GM13977 (cell line): ENCODE measurements around the gene VRTN.
"Not testable (repeated sequence)": the region's sequence is repeated elsewhere in the genome, so short reads cannot be mapped to it uniquely, and the experiment has no call there.

Experiments used
- DNase-seq: peaks from one replicate; pipeline ENCODE4 v3.0.0; 2012; ENCODE audit warnings: low spot score
- CTCF ChIP-seq: IDR thresholded peaks from 2 replicates; pipeline ENCODE4 v1.5.1; 2012; ENCODE audit warnings: mild to moderate bottlenecking, control low read depth; ENCODE audit not compliant: insufficient read depth; ENCODE audit errors: extremely low read depth, missing control alignments
- in situ Hi-C: fragments of 300-500 bp; cut with MboI; formaldehyde crosslinking; loops from one replicate; pipeline ENCODE4 v1.12.0; 2022; ENCODE audit warnings: low sequenced_read_pairs, low pct_unique_long_range_greater_than_20kb, mixed read lengths, inconsistent platforms; ENCODE audit not compliant: unreplicated experiment

Gene VRTN

GRCh38 chr14:74377976-74378690 lies 29.9 kb downstream of the VRTN start:
- DNase-seq: no peak
- in situ Hi-C loops: no loop called here
- TF ChIP-seq CTCF: no peak

GRCh38 chr14:74380172-74380571 lies 31.9 kb downstream of the VRTN start:
- DNase-seq: no peak
- no peak for TF ChIP-seq CTCF
- in situ Hi-C loops: no loop called here

GRCh38 chr14:74380845-74381244 lies 32.6 kb downstream of the VRTN start:
- in situ Hi-C loops: no loop called here
- DNase-seq: no peak
- TF ChIP-seq CTCF: no peak

GRCh38 chr14:74381571-74381970 lies 33.3 kb downstream of the VRTN start:
- in situ Hi-C loops: not testable (repeated sequence)

GRCh38 chr14:74382231-74382630 lies 34.0 kb downstream of the VRTN start:
- in situ Hi-C loops: no loop called here
- DNase-seq: no peak
- no peak for TF ChIP-seq CTCF

More at GRCh38 chr14:74381571-74381970, 33.3 kb downstream of the VRTN start:
- not testable (repeated sequence) for DNase-seq

GRCh38 chr14:74389980-74390379 lies 41.7 kb downstream of the VRTN start:
- no peak for DNase-seq
- no peak for TF ChIP-seq CTCF
- in situ Hi-C loops: no loop called here

- in situ Hi-C loops, DNase-seq: not testable (repeated sequence)
Observed at GRCh38 chr14:74390505-74390904, 42.2 kb downstream of the VRTN start.

GRCh38 chr14:74391479-74391878 lies 43.2 kb downstream of the VRTN start:
- in situ Hi-C loops: no loop called here
- TF ChIP-seq CTCF: no peak
- DNase-seq: no peak
